ENCODE measurements around the gene CABP1. TPM values are rescaled to one million over a fixed set of nuclear protein-coding genes. Genes with fewer than 3 reads are reported as not detected.

Gene CABP1
- total and polyA plus RNA-seq, 9 of the 15 experiments (the other 6 are each of a cell fraction or from before 2014, with no cell fraction given), result not detected

DNA sequence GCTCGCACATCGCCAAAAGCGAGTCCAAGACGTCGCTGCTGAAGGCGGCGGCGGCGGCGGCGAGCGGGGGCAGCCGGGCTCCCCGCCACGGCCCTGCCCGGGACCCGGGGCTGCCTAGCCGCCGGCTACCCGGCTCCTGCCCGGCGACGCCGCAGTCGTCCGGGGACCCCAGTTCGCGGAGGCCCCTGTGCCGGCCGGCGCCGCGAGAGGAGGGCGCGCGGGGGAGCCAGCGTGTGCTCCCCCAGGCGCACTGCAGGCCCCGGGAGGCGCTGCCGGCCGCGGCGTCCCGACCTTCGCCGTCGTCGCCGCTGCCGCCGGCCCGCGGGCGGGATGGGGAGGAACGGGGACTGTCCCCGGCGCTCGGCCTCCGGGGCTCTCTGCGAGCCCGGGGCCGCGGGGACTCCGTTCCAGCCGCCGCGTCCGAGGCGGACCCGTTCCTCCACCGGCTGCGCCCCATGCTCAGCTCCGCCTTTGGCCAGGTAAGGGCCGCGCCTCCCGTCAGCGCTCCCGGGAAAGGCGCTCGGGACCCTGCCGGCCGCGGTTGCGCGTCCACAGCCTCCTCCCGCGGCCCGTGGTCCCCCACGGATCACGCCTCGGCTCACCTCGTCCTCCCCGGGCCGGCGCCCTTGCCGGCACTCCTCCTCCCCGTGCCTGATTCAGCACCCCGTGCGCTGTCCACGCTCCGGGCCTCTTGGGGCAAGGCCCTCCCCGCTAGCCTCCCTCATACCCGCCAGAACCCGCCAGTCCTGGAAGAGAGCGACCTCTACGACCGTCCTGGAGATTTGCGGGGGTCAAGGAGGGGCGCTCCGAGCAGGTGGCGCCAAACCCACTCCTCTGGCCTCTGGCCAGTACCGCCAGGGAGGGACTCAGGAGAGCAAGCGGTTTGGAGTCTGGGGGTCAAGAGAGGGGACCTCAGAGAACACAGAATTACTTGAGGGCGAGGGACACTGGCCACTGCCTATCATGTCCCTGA lies 721 bp downstream of the CABP1 start (continued):
- TF ChIP-seq, protein P1, sequence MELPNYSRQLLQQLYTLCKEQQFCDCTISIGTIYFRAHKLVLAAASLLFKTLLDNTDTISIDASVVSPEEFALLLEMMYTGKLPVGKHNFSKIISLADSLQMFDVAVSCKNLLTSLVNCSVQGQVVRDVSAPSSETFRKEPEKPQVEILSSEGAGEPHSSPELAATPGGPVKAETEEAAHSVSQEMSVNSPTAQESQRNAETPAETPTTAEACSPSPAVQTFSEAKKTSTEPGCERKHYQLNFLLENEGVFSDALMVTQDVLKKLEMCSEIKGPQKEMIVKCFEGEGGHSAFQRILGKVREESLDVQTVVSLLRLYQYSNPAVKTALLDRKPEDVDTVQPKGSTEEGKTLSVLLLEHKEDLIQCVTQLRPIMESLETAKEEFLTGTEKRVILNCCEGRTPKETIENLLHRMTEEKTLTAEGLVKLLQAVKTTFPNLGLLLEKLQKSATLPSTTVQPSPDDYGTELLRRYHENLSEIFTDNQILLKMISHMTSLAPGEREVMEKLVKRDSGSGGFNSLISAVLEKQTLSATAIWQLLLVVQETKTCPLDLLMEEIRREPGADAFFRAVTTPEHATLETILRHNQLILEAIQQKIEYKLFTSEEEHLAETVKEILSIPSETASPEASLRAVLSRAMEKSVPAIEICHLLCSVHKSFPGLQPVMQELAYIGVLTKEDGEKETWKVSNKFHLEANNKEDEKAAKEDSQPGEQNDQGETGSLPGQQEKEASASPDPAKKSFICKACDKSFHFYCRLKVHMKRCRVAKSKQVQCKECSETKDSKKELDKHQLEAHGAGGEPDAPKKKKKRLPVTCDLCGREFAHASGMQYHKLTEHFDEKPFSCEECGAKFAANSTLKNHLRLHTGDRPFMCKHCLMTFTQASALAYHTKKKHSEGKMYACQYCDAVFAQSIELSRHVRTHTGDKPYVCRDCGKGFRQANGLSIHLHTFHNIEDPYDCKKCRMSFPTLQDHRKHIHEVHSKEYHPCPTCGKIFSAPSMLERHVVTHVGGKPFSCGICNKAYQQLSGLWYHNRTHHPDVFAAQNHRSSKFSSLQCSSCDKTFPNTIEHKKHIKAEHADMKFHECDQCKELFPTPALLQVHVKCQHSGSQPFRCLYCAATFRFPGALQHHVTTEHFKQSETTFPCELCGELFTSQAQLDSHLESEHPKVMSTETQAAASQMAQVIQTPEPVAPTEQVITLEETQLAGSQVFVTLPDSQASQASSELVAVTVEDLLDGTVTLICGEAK (IDR thresholded peaks at IDR 0.05), result 0 out of 2 replicates have a peak, but pooled peaks have one; percentile 17
- TF ChIP-seq, protein P1 (CRISPR knock-in tag; IDR thresholded peaks at IDR 0.05), result no peak
- TF ChIP-seq GABPA (tag; conservative IDR thresholded peaks at IDR 0.05; ENCODE audit: low read depth), result no peak
- TF ChIP-seq, protein P2, sequence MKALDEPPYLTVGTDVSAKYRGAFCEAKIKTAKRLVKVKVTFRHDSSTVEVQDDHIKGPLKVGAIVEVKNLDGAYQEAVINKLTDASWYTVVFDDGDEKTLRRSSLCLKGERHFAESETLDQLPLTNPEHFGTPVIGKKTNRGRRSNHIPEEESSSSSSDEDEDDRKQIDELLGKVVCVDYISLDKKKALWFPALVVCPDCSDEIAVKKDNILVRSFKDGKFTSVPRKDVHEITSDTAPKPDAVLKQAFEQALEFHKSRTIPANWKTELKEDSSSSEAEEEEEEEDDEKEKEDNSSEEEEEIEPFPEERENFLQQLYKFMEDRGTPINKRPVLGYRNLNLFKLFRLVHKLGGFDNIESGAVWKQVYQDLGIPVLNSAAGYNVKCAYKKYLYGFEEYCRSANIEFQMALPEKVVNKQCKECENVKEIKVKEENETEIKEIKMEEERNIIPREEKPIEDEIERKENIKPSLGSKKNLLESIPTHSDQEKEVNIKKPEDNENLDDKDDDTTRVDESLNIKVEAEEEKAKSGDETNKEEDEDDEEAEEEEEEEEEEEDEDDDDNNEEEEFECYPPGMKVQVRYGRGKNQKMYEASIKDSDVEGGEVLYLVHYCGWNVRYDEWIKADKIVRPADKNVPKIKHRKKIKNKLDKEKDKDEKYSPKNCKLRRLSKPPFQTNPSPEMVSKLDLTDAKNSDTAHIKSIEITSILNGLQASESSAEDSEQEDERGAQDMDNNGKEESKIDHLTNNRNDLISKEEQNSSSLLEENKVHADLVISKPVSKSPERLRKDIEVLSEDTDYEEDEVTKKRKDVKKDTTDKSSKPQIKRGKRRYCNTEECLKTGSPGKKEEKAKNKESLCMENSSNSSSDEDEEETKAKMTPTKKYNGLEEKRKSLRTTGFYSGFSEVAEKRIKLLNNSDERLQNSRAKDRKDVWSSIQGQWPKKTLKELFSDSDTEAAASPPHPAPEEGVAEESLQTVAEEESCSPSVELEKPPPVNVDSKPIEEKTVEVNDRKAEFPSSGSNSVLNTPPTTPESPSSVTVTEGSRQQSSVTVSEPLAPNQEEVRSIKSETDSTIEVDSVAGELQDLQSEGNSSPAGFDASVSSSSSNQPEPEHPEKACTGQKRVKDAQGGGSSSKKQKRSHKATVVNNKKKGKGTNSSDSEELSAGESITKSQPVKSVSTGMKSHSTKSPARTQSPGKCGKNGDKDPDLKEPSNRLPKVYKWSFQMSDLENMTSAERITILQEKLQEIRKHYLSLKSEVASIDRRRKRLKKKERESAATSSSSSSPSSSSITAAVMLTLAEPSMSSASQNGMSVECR (CRISPR knock-in tag; IDR thresholded peaks at IDR 0.05), result peak; percentile 90
- TF ChIP-seq, protein P3, sequence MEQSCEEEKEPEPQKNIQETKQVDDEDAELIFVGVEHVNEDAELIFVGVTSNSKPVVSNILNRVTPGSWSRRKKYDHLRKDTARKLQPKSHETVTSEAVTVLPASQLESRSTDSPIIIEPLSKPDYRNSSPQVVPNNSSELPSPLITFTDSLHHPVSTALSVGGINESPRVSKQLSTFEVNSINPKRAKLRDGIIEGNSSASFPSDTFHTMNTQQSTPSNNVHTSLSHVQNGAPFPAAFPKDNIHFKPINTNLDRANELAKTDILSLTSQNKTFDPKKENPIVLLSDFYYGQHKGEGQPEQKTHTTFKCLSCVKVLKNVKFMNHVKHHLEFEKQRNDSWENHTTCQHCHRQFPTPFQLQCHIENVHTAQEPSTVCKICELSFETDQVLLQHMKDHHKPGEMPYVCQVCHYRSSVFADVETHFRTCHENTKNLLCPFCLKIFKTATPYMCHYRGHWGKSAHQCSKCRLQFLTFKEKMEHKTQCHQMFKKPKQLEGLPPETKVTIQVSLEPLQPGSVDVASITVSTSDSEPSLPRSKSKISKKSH (CRISPR knock-in tag; IDR thresholded peaks at IDR 0.05), result no peak
- TF ChIP-seq, protein P4, sequence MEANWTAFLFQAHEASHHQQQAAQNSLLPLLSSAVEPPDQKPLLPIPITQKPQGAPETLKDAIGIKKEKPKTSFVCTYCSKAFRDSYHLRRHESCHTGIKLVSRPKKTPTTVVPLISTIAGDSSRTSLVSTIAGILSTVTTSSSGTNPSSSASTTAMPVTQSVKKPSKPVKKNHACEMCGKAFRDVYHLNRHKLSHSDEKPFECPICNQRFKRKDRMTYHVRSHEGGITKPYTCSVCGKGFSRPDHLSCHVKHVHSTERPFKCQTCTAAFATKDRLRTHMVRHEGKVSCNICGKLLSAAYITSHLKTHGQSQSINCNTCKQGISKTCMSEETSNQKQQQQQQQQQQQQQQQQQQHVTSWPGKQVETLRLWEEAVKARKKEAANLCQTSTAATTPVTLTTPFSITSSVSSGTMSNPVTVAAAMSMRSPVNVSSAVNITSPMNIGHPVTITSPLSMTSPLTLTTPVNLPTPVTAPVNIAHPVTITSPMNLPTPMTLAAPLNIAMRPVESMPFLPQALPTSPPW (CRISPR knock-in tag; IDR thresholded peaks at IDR 0.05), result peak; percentile 57
